Head of caudate nucleus (tissue), 42 donors: ENCODE results near the gene TMOD2.
A peak's percentile ranks its signal among the peaks of the same experiment; 100 is the strongest.

Experiments
- DNase-seq, 42 donors: peaks; one replicate each; pipeline versions ENCODE4 v3.0.0 to v3.0.0-alpha.2; 2020 to 2021; ENCODE audit warnings: mixed read lengths in 7 of 42
- intact Hi-C: fragments of 100-400 bp; cut with DNase I; formaldehyde crosslinking; loops from one replicate; pipeline ENCODE4 v1.15.0; 2022

The TMOD2 gene

DNA sequence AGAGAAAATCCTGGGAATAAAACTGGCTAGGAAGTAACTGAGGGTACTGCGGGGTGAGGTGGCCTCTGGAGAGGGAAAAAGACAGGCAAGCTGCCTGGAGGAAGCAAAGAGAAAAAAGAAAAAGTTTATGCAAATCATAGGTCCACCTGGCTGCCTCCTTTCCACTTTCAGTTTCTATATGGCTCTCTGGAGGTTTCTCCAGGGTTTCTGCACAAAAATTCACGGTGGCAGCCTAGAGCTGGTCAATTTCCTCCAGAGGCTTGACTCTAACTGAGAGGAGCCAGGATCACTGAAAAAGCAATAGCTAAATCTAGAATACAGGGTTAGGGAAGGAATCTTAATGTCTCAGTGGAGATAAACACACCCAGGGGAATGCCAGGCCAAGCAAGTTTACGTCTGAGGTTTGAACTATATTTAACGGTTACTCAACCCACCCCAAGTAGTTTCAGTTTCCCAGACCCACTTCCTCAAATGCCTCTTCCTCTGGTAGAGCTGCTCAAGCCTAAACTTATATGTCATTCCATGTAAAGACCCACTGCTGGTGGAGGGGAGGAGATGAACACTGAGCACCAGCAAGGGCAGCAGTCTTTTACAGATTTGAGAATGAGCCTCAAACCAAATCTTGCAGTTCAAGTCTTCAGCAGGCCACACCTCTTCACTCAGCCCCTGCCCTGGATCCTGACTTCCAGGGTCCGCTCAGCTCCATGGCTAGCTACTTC lies 19.7 kb upstream of the TMOD2 start:
- DNase-seq, result peak in 1 of 42 donors; percentile 32
- intact Hi-C loops, result loop anchor here (10.0 kb wide), 1 partner anchor 107 kb away; the partner anchor contains the start of gene DMXL2

DNA sequence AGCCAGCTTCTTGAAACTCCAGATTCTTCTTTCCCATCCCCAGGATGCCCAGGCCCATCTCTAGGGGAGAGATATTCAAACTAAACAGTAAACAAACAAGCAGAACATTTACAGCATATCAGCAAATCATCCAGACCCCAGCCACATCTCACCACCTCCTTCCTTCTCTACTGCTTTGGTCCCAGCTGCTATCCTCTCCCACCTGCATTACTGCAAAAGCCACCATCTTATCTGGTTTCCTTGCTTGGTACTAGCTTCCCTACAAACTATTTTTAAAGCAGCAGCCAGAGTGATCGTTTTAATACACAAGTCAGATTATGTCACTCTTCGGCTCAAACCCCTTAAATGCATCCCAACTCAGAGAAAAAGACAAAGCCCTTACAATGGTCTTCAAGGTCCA lies 18.8 kb upstream of the TMOD2 start:
- intact Hi-C loops, result loop anchor here (10.0 kb wide), 1 partner anchor 108 kb away; the partner anchor contains the start of gene DMXL2
- no peak for DNase-seq

DNA sequence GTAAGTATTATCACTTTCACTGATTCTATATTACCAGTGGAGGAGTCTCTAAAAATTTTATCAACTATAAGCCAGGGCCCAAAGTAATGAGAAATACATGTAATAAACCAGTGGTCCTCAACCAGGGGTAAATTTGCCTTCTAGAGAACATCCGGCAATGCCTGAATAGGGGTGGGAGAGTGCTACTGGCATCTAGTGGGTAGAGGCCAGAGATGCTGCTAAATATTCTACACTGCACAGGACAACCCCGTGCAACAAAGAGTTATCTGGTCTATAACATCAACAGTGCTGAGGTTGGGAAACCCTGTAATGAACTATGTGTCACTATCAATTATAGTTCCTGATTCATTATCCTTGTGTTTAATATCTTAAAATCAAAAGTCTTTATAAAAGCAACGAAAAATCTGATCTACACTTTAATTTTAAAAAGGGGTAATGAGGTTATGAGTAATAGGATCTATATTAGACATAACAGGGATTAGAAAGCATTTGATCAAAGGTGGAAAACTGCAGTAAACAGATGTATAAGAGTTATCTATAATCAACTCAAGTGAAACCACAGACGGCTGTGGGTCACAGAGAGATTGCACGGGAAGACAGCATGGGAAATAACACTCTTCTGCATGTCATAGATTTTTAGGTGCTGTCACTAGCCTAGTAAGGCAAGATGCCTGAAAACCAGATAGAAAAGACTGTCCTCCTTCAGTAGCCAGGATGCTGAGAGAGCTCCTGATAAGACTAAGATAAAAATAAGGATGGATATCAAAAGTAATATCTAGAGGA lies 16.0 kb upstream of the TMOD2 start:
- intact Hi-C loops, result loop anchor here (5.0 to 10.0 kb wide), 2 partner anchors 37 to 111 kb away; partner anchors contain the start of gene DMXL2
- DNase-seq, result peak in 3 of 42 donors; percentile 35 to 41 (median 40)

DNA sequence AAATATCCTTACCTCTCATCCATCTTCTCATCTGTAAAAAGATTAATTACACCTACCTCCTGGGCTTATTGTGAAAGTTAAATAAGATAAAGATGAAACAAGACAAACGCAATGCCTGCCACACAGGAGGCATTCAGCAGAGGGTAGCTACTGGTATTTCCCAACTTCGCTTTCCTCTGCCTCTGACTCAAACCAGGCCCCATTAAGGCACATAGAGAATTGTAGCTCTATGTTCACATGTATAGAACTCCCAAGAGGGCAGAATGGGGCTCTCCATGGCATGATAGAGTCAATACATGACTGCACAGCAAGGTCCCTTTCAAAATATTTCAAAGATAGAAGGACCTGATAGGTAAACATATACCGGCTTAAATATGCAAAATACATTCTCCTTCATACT lies 15.3 kb upstream of the TMOD2 start:
- peak in 2 of 42 donors; percentile 12 to 38 for DNase-seq
- intact Hi-C loops, result loop anchor here (5.0 to 10.0 kb wide), 2 partner anchors 36 to 111 kb away; partner anchors contain the start of gene DMXL2

DNA sequence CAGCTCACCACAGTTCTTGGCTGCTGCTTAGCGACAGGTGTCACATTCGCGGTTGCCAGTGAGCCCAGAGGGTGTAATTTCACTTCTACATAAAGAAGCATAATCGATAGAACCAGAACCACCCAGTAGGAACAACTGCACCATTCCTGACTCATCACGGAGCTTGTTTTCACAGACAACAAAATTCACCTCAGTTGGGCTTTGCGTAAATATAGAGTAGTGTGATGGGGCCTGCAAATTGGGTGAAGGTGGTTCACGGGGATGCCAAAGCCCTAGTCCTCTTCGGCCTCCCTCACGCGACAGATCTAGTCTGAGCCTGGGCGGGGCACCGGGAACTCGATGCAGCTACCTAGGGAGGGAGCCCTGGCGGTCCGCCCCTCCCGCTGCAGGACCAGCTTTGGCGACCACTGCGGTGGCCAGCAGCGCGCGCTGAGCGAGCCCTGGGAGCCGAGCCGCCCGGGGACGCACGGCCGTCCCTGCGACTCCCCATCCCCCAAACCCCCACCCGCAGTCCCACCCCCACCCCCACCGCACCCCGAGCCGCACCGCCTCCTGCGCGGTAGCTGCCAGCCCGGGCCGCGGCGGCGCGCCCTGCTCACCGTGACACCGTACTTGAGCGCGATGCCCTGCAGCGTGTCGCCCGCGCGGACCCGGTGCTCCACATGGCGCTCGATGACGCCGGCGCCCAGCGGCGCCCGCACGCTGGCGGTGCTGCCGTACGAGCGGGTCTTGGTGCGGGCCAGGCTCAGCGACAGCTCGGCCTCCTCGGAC lies 14.5 kb upstream of the TMOD2 start:
- DNase-seq, result peak in 40 of 42 donors; percentile 35 to 78 (median 61)

DNA sequence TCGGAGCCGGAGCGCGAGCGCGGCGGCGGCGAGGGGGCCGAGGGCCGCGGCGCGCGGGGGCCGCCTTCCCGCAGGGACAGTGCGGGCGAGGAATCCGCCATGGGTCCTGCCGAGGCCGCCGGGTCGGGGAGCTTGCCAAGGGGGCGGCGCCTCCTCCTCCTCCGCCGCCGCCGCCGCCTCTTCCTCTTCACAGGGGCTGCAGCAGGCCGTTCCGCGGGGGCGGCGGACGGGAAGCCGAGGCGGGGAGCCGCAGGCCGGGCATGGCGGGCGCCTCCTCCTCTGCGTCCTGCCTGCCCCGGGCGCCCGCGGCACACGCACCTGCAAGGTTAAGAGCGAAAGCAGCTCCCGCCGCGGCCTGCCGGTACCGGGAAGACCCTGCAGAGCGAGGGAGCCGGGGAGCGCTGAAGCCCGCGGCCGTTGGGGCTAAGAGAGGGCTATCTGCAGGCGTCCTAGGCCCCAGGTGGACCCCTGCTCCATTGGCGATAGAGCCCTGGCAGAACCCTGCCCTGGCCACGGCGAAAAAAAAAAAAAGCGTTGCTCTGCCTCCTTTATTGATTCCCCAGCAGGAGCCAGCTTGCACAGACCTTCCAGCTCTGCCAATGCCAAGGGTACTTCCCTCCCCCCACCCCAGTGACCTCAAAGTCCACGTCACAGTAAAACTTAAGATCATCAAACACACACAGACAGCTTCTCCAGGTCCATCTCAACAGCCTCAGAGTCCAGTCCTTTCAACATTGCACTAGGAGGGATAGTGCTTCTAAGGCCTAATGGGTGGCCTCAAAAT lies 13.7 kb upstream of the TMOD2 start, which contains the start of gene LYSMD2:
Gene LYSMD2, minus strand, starts transcription at position 134 of the 784 bp plus-strand sequence. Its CDS starts 33 bp downstream, at position 101.
- DNase-seq, result peak in 40 of 42 donors; percentile 59 to 90 (median 77)
- intact Hi-C loops, result loop anchor here (5.0 to 10.0 kb wide), 2 partner anchors 35 to 113 kb away; partner anchors contain the start of gene DMXL2

More for the DNA sequence above, 14.5 kb upstream of the TMOD2 start:
- intact Hi-C loops, result loop anchor here (5.0 to 10.0 kb wide), 2 partner anchors 35 to 112 kb away; partner anchors contain the start of gene DMXL2

DNA sequence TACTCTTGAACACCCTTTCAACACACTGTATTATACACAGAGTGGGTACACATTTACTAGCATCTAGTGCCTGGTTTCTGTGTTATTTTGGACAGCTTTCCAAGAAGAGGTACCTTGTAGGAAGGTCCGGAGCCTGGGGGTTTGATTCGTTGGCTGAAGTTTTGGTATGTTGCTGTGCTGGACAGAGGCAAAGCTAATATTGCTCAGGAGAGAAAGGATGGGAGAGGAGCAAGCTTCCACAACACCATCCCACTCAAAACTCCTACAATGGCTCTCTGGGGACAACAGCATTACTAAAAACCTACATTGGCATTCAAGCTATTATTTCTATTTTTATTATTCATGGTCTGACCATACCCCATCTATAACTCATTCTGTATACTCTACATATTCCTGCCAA lies 12.8 kb upstream of the TMOD2 start:
- intact Hi-C loops, result loop anchor here (5.0 to 10.0 kb wide), 2 partner anchors 34 to 114 kb away; partner anchors contain the start of gene DMXL2
- no peak for DNase-seq

DNA sequence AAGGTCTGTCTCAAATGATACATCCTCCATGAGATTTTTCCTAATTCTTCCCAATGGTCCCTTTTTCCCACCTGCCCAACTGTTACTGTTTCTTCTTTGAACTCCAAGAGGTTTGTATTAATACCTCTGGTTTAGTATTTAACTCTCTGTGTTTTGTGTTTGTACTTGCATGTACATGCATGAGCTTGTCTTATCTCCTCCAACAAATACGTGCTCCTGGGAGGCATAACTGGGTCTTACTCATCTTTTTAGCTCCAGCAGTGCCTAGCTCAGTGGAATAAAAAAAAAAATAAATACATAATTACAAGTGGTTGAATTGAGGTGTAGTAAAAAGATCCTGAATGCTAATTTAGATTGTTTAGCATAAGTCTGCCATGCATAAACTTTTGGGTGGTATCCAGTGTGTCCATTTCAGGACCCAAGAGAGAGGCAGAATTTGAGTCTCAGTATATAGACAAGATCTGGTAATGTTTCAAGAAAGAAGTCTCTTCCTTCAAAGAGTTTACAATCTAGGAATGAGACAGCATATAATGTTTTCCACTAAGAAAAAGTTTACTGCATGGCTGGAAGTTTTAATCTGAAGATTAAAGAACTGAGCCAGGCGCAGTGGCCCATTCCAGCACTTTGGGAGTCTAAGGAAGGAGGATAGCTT lies 12.2 kb upstream of the TMOD2 start:
- intact Hi-C loops, result loop anchor here (5.0 to 10.0 kb wide), 2 partner anchors 33 to 114 kb away; partner anchors contain the start of gene DMXL2
- no peak for DNase-seq

DNA sequence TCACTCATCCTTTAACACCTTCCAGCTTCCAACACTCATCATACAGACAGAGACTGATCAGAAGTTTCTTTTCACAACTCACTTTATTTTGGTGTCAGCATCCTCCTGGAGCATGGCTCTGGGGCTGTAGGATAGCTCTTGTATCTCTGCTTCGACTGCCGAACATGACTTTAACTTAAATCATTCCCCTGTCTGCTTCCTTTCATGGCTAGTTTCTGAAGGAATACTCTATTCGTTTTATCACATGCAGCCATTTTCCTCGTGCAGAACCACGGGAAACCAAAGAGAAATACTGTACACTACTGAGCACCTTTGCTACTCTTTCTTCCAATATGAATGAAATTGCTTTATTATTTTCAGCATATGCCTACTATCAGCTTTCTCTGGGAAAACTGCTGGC lies 2.1 kb upstream of the TMOD2 start:
- intact Hi-C loops, result no loop called here
- no peak for DNase-seq

DNA sequence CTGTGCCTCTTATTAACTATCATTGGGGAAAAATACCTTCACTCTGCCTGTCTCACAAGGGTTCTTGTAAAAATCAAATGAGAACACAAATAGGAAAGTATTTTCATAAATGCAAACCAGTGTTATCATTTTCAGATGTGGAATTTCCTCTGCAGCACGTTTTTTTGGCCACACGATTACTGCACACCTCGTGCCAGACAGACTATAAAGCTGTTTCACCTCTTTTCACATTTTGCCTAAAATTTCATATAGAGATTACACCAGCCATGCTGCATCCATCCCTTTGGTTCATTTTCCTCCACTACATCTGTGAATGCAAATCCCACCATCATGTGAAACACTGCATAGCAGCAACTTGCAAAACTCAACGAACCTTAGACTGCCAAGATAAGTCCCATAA lies 1.2 kb upstream of the TMOD2 start:
- intact Hi-C loops, result no loop called here
- no peak for DNase-seq

DNA sequence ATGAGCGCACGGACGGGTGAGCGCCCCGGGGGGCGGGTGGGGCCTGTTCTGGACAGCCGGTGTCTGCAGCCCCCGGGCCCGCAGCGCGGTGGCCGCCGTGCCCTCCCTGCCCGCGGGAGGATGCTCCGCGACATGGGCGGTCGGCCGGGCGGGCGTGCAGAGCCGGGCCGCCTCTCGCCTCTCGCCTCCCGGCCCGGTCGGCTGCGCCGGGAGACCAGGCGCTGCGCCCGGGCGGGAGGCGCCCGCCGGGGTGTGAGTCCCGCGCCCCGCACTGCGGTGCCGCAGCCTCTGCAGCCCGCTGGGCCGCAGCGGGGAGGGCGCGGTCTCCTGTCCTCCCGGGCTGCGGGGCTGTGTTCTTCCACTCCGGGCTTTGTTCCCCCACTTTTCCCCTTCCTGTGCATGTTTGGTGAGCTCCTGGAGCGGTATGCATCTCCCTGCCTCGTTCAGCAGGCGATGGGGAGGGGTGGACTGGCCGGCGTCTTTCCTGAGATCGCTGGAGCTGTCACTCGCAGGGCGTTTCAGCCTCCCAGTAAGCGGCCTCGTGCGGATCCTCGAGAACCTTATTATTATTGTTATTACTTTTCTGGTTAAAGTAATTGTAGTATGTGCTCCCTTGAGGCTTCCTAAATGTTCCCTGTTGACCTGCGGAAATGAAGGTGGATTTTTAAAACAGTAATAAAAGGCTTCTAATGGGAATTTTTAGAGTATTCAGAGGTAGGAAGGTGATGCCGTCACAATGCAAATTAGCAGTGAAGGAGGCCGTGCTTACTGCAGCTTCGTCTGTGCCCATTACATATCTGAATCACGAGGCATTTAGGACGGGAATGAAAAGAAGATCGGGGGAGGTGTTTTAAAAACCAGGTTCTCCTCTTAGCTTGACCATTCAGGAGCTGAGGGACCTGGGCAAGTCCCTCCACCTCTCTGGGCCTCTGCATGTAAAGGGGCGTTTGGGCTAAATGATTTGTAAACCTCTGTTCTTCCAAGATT lies 593 bp downstream of the TMOD2 start:
- intact Hi-C loops, result no loop called here
- peak in 37 of 42 donors; percentile 35 to 76 (median 55) for DNase-seq

DNA sequence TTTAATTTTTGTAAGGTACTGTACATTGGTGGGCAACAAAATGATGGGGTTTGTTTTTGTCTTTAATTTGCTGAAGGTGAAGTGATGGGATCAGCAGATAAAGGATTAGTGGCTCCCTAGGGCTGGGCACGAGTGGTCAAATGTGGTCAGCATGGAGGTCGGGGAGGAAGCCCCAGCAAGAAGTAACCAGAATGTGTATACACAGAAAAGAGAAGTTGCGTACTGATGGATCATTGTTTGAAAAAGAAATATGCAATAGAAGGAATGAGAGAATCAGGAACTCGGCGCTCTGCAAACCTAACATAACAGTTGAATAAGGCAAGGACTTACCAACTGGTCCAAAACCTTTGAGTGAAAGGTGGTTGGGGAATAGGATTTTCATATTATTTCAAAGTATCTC lies 1.5 kb downstream of the TMOD2 start:
- intact Hi-C loops, result no loop called here
- DNase-seq, result no peak

DNA sequence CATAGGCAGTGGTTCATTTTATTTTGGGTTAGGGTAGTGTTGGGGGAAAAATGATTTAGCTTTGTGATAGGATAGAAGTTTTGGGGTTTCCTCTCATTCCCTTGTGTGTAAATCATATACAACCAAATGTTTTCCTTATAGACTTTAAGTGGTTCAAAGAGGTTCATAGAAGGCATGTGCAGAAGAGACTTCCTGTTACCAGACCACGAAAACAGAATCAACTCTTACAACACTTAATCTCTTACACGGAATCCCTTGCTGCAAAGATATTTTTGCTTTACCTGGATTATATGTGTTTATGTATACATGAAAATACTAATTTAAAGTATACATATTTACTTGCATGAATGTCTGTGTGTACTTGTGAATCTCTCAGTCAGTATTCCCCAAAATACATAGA lies 2.9 kb downstream of the TMOD2 start:
- no peak for DNase-seq
- intact Hi-C loops, result no loop called here

DNA sequence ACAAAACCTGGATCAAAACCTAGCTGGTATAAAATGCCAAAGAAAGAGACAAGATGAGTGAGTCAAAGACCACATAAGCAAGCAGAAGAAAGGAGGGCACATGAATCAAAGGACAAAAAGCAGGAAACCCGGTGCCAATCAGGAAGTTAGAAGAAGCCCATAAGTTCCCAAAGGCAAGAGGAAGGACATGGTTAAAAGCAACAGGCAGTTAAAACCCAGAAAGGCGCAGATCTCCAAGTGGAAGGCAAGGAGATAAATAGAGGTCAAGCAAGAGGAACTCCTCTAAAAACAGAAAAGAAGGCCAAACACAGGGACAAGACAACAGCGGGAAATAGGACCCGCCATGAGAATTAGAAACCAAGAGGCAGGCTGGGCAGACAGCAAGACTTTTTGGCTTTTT lies 4.4 kb downstream of the TMOD2 start:
- intact Hi-C loops, result no loop called here

DNA sequence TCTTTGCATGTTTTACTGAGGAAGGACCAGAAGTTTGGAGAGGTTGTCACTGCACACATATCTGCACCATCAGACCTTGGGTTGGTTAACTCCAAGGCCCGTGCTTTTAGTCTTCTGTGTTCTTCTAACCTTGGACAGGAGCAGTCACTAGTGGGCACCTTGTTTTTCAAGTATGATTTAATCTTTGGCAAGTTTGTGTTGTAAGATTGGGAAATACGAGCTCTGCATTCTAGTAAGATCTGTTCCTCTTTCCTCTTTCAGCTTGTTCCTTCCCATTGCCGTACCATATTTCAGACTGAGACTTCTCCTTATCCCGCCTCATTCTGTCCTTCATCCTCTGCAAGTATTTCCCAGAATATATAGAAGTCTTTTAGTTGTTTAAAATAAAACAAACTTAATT lies 5.1 kb downstream of the TMOD2 start:
- no peak for DNase-seq
- intact Hi-C loops, result no loop called here

More for the DNA sequence above, 4.4 kb downstream of the TMOD2 start:
- no peak for DNase-seq

DNA sequence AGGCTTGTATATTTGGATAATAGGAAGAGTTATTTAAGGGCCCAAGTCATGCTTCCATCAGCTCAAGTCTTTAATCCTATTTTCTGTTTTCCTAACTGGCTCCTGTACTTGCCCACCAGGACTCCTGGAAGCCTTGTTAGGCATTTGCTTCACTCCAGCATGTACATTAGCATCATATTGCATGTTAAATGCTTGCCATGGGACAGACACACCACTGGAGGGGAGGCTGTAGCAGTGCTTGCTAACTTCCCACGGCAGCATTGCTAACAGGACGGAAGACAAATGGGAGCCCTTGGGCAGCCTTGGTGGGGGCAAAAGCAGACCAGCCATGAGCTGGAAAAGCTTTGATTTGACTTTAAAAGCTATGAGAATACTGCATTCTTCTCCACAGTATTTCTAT lies 6.1 kb downstream of the TMOD2 start:
- intact Hi-C loops, result no loop called here
- no peak for DNase-seq
